HG03159 (cell line): ENCODE results near the gene FHOD1.

ENCODE experiments used
- ATAC-seq: cut with Tn5 transposase; IDR thresholded peaks from one replicate; pipeline ENCODE4 v1.9.1; 2021; ENCODE audit warnings: mild to moderate bottlenecking, moderate library complexity; ENCODE audit not compliant: unreplicated experiment

Gene FHOD1

DNA sequence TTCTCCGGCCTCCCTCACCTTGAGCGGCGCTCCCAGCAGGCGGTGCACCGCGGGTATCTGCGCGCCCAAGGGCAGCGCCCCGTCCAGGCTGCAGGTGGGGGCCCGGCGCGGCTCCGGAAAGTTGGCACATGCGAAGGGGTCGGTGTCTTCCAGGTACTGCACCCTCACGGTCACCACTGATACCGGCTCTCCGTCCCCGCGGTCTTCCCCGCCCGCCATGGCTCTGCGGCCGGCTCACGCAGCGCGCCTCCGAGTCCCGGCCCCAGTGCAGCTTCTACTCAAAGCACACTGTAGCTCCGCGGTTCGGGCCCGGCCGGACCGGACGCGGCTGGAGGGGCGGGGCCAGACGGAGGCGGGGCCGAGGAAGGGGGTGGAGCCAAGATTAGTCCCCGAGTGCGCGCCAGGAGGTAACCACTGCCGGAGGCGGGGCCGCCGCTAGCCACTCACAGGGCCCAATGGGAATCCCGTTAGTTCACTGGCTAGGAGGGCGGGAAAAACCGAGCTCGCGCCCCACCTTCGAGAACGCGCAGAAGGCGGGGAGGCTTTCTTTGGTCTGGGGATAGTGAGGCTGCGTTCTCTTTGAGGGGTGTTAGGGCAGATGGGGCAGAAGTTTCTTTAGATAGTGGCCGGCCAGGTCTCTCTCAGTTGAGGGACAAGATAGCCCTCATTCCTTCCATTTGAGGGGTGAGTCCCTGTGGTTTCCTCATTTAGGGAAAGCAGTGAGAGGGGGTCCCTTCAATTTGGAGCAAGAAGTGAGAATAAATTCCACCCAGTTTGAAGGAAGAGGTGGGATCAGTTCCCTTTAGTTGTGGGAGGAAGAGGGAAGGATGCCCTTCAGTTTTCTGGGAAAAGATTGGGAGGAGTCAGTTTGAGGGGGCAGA is at the start of gene FHOD1:
FHOD1 (minus strand) TSS at position 290 of the 881 bp plus-strand sequence; CDS start at position 219, 71 bp downstream.
- ATAC-seq: peak; percentile 55

DNA sequence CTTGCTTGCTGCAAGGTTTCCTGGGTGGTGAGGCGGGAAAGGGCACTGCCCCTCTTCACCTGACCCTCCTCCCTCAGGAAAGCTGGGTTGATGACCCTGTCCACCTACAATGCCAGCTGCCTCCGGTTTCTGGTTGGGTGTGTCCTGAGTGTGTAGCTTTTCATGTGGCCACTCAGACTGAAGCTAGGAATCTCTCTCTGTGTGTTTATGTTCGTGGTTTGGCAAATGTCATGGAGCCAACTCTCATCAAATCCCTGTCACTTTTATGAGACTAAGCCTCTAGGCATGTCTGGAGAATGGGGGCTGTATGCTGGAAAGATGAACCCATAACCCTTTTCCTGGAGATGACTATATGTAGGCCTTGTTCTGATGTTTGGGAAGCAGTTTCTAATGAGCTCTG is 49.1 kb upstream of the FHOD1 start:
- ATAC-seq: no peak

DNA sequence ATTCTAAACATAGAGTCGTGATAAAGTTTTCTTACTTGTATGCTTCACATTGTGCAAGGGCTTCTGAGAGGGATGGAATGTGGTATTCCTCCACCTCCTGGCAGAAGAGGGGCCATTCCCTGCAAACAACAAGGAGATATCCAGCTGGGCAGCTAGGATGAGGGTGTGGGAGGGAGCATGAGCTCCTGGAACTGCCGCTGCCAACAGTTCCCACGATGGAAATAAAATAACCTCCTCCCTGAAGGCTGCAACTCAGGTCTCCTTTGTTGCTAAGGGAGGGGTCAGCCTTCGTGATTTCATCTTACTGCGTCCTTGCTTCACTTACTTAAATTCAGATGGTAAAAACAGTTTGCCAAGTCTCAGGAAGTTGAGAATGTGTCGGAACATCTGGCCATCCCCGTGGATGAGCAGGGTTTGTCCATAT is 47.7 kb upstream of the FHOD1 start:
- ATAC-seq: no peak

DNA sequence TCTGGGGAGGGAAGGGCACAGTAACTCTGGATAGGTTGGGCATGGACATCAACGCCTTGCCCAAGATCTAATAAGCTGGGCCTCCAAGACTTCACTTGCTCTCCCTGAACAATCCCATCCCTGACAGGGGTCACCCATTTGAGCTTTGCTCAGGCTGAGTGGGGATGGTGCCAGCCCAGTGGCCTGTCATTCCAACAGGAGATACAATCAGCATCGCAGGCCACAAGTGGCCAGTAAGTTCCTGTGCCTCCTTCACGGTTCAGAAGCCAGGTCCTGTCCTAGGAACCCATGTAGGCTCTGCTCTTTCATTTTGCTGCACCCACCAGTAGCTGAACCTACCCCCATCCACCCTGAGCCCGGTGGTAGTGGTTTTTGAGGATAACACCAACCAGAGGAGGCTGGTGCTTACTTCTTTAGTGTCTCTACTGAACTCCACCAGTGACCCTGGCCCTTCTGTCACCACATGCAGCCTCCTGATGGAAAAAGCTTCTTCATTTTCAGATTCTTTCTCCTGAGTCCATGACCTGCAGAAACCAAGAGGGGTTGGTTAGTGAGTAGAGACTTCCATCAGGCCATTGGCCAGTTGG is 47.0 kb upstream of the FHOD1 start:
- ATAC-seq: no peak

DNA sequence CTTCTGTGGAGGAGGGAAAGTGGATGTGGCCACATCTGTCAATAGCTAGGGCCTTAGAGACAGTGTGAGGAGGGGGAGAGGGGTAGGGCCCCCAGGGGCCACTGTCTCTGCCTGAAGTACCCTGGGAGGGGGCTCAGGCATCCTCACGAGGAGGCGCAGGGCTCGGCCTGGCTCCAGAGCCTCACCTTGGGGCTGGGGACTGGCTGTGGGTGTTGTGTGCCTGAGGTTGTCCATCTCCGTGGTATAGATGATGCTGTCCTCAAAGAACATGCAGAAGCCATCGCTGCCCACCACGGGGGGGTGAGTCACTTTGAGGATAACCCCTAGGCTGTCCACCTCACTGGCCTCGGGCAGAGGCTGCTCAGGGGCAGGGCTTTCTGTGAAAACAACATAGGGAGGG is 44.2 kb upstream of the FHOD1 start:
- no peak for ATAC-seq

DNA sequence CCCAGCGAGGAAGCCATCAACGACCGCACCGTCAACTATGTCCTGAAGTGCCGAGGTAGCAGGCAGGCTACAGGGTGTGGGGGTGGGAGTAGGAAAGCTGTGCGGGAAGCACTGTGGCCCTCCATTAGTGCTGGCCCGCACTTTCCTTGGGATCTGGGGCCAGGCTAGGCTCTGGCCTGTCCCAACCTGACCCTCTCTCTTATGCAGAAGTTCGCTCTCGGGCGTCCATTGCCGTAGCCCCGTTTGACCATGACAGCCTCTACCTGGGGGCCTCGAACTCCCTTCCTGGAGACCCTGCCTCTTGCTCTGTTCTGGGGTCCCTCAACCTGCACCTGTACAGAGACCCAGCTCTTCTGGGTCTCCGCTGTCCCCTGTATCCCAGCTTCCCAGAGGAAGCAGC is 40.7 kb upstream of the FHOD1 start:
- no peak for ATAC-seq

DNA sequence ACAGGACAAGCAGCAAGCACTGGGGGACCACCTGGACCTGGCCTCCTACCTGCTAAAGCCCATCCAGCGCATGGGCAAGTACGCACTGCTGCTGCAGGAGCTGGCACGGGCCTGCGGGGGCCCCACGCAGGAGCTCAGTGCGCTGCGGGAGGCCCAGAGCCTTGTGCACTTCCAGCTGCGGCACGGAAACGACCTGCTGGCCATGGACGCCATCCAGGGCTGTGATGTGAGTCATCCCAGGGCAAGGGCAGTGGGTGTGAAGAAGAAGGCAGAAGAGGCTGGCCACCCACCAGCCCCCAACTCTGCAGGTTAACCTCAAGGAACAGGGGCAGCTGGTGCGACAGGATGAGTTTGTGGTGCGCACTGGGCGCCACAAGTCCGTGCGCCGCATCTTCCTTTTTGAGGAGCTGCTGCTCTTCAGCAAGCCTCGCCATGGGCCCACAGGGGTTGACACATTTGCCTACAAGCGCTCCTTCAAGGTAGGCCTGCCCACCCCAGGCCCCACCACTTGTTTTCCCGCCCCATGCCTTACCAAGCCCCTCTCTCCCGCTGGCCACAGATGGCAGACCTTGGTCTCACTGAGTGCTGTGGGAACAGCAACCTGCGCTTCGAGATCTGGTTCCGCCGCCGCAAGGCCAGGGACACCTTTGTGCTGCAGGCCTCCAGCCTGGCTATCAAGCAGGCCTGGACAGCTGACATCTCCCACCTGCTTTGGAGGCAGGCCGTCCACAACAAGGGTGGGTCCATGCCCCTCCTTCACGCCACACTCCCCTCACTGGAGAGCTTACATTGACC is 39.4 kb upstream of the FHOD1 start:
- ATAC-seq: no peak

DNA sequence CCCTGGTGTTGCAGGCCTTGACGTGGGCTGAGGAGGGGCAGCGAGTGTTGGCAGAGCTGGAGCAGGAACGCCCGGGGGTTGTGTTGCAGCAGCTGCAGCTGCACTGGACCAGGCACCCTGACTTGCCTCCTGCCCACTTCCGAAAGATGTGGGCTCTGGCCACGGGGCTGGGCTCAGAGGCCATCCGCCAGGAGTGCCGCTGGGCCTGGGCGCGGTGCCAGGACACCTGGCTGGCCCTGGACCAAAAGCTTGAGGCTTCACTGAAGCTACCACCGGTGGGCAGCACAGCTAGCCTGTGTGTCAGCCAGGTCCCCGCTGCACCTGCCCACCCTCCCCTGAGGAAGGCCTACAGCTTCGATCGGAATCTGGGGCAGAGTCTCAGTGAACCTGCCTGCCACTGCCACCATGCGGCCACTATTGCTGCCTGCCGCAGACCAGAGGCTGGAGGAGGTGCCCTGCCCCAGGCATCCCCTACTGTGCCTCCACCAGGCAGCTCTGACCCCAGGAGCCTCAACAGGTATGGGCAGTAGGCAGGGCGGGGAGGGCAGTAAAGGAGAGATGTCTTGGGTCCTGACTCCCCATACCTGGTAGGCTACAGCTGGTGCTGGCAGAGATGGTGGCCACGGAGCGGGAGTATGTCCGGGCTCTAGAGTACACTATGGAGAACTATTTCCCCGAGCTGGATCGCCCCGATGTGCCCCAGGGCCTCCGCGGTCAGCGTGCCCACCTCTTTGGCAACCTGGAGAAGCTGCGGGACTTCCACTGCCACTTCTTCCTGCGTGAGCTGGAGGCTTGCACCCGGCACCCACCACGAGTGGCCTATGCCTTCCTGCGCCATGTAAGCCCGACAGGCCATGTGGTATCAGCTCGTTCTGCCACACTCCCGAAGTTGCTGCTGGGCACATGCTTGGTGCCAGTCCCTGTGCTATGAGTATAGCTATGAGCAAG is 37.7 kb upstream of the FHOD1 start:
- ATAC-seq: no peak

DNA sequence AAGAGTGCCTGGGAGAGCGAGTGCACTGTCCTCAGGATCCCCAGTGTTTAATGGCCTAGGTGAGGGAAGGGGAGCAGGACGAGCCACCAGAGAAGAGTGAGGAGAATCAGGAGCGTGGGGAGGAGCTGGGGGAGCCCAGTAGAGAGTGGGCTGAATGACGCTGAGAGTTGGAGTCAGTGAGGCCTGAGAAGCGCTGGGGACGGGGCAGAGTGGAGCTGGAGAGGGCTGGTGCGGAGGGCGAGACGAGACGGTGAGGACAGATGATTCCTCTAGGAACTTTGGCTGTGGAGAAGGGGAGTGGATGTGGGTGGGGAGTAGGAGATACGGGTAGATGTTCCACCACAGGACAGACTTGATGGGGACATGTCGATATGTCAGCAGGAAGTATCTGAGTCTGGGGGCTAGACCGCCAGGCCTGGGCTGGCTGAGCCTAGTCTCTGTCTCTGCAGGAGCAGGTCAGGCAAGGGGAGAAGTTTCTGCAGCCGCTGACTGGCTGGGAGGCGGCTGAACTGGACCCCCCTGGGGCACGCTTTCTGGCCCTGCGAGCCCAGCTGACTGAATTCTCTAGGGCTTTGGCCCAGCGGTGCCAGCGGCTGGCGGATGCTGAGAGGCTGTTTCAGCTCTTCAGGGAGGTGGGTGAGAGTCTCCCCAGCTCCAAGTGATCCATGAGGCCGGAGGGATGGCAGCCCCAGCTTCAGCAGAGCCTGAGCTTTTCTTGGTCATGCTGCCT is 36.7 kb upstream of the FHOD1 start:
- ATAC-seq: no peak

DNA sequence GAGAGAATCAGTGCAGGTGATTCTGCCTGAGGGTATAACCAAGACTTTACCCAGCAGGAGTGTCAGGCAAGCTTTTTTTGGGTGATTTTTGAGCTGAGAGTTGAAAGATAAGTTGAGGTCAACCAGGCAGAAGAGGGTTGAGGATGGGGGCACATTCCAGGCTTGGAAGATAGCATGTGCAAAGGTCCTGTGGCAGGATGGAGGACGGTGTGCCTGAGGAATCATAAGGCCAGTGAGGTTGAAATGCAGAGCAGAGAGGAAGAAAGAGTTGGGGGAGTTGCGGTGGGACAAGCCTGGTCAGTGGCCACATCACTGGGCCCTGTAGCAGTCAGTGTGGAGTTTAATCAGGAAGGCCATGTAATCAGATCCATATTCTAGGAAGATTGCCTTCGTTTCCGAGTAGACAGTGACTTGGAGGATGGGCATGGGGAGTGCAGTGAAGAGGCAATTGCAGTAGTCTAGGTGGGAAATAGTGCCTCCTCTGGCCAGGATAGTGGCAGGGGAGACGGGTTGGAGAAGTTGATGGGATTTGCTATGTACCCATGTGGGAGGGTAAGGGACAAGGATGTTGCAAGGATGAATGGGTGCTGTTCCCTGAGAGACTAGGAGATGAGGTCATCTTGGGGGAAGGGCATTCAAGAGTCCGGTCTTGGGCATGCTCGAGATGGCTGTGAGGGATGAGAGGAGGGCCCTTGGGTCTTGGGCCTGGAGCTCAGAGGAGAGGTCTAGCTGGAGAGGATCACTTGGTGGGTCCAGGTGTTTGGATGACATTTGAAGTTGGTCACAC is 36.0 kb upstream of the FHOD1 start:
- ATAC-seq: no peak

DNA sequence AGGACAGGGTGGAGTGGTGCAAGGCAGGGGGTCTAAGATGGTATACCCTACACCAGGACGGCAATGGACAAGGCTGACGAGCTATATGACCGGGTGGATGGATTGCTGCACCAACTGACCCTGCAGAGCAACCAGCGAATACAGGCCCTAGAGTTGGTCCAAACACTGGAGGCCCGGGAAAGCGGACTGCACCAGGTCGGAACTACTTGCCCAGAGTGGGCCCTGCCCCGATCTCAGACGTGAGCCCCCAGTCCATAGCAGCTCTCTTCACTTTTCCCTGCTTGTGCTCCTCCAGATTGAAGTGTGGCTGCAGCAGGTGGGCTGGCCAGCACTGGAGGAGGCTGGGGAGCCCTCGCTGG is 35.1 kb upstream of the FHOD1 start:
- ATAC-seq: no peak

DNA sequence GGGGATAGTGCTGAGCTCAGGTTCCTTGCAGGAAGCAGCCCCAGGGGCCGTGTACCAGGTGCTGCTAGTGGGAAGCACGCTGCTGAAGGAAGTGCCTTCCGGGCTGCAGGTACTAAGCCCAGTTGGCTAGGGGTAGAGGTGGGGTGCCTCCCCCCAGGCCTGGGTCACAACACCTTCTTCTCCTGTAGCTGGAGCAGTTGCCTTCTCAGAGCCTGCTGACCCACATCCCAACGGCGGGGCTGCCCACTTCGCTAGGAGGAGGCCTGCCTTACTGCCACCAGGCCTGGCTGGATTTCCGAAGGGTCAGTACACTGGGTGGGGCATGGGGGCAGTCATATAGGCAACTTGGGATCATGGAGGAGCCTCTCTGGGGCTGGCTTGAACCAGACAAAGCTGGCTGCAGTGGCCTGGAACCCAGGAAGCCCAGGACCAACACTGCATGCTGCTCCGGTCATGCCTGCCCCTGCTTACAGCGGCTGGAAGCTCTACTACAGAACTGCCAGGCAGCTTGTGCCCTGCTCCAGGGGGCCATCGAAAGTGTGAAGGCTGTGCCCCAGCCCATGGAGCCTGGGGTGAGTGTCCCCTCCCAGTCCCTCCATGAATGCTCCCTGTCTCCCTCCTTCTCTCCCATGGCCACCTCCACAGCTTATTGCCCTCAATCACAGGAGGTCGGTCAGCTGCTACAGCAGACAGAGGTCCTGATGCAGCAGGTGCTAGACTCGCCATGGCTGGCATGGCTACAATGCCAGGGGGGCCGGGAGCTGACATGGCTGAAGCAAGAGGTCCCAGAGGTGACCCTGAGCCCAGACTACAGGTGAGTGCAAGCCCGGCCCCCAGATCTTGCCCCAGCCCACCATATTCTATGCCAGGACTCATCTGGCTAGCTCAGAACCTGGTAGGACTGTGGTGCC is 34.5 kb upstream of the FHOD1 start:
- no peak for ATAC-seq

DNA sequence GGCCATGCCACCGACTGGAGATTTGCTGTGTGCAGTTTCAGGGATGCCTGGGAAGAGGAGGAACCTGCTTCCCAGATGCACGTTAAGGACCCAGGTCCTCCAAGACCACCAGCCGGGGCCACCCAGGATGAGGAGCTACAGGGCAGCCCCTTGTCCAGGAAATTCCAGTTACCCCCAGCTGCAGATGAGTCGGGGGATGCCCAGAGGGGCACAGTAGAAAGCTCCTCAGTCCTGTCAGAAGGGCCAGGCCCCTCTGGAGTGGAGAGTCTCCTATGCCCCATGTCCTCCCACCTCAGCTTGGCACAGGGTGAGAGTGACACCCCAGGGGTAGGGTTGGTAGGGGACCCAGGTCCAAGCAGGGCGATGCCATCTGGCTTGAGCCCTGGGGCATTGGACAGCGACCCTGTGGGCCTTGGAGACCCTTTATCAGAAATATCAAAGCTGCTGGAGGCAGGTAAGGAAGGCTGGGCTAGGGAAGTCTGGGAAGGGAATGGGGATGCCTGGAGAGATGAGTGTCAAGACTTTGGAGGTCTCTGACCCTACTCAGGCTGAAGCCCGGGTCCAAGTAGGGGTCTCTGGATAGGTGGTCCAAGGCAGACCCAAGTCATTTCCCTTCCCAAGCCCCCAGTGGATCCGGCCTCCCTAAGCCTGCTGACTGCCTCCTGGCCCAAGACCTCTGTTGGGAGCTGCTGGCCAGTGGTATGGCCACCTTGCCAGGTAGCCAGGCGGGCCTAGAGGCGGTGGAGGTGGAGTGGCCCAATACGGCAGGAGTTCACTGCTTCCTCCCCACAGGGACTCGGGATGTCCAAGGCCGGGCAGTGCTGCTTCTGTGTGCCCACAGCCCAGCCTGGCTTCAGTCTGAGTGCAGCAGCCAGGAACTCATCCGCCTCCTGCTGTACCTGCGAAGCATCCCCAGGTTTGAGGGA is 33.1 kb upstream of the FHOD1 start:
- no peak for ATAC-seq

DNA sequence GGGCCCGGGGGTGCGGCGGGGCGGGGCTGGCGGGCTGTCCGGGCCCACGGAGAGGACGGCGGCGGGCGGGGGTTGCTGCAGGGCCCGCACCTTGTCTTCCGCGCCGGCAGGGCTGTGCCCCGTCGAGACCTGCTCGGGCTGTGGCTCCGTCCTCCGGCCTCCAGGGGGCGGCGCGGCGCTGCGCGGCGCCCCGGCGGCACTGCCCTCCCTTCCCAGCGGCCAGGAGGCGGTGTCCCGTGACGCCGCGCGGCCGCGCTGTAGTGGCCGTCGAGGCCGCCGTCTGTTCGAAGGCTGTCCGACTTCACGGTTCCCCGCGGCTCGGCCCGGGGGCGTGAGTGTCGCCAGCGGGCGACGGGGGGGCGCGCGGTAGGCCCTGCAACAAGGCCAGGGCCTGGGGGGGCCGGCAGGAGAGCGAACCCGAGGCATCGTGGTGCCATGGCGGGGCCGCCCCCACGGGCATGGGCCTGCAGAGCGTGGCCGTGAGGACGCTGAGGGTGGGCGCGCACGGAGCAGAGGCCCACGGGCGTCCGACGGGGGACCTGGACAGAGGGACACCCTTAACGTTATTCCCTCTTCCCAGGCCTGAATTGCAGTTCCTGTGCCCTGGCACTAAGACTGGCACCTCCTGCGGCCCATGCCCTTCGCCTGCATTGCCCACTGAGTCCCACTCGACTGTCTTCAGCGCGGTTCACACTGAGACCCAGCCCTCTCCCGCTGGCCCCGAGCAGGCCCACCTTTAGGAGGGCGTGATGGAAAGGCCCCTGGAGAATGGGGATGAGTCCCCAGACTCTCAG is 32.2 kb upstream of the FHOD1 start, which contains the start of gene PLEKHG4:
PLEKHG4 (plus strand) TSS at position 237 of the 794 bp plus-strand sequence; CDS start at position 750, 513 bp downstream.
- ATAC-seq: peak; percentile 71

DNA sequence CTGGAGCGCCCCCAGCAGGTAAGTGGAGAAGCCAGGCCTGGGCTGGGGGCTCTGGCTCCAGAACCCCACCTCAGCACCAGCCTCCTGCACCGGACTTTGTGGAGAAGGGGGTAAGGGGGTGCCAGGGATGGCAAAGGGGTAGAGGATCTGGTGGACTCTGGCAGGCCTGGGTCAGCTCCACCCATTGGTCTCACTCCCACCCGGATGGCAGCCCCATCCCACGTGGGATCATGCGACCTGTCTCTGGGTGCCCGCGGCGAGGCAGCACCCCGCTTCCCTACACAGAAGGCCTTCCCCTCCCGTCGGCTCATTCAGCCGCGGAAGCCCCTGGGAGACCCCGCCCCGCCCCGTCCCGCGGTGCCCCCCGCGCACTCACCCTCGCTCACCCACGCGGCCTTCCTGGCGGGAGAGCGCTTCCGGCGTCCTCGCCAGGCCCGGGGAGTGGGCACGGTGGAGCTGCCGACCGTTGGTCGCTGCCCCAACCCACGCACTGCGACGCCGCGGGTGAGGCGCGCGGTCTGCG is 31.6 kb upstream of the FHOD1 start:
- peak; percentile 36 for ATAC-seq
